GM12865 (cell line): ENCODE measurements around the gene SLC6A2.

Source experiments
- DNase-seq: peaks from one replicate; pipeline ENCODE4 v3.0.0; 2010; ENCODE audit warnings: low read depth
- H3K4me3 ChIP-seq: 2 replicates; pipeline ENCODE4 v1.5.1; 2011; ENCODE audit warnings: mild to moderate bottlenecking, low read depth, low read length, control low read depth
- CTCF ChIP-seq: IDR thresholded peaks from 2 replicates; pipeline ENCODE4 v1.5.1; 2011; ENCODE audit warnings: low read length, control low read depth, low read depth, inconsistent platforms; ENCODE audit not compliant: insufficient read depth; ENCODE audit errors: missing control alignments

SLC6A2 gene

GRCh38 chr16:55638256-55638655 lies 17.5 kb upstream of the SLC6A2 start:
- DNase-seq: no peak

GRCh38 chr16:55640701-55641327 lies 15.0 kb upstream of the SLC6A2 start:
- TF ChIP-seq CTCF: no peak

More at GRCh38 chr16:55638256-55638655, 17.5 kb upstream of the SLC6A2 start:
- no peak overlapping the region for H3K4me3 ChIP-seq
- no peak for TF ChIP-seq CTCF

GRCh38 chr16:55641430-55642056 lies 14.2 kb upstream of the SLC6A2 start:
- no peak for TF ChIP-seq CTCF
- no peak for DNase-seq
- H3K4me3 ChIP-seq: no peak overlapping the region

More at GRCh38 chr16:55640701-55641327, 15.0 kb upstream of the SLC6A2 start:
- no peak overlapping the region for H3K4me3 ChIP-seq
- no peak for DNase-seq

- H3K4me3 ChIP-seq: no peak overlapping the region
- no peak for DNase-seq
- no peak for TF ChIP-seq CTCF
Measured at GRCh38 chr16:55642611-55643010, 13.2 kb upstream of the SLC6A2 start.

- TF ChIP-seq CTCF: no peak
- no peak for DNase-seq
- H3K4me3 ChIP-seq: no peak overlapping the region
Measured at GRCh38 chr16:55643161-55643970, 12.4 kb upstream of the SLC6A2 start.

- H3K4me3 ChIP-seq: no peak overlapping the region
- no peak for DNase-seq
- TF ChIP-seq CTCF: no peak
Measured at GRCh38 chr16:55645986-55646385, 9.8 kb upstream of the SLC6A2 start.
